Measurements from ENCODE around the gene REXO1. TPM values are rescaled to one million over a fixed set of nuclear protein-coding genes. Genes with fewer than 3 reads are reported as not detected.

The REXO1 gene
- total and polyA plus RNA-seq, 2 of the 8 experiments (the other 6 are each of a cell fraction or from before 2014, with no cell fraction given), result 42.4 to 44.3 TPM

DNA sequence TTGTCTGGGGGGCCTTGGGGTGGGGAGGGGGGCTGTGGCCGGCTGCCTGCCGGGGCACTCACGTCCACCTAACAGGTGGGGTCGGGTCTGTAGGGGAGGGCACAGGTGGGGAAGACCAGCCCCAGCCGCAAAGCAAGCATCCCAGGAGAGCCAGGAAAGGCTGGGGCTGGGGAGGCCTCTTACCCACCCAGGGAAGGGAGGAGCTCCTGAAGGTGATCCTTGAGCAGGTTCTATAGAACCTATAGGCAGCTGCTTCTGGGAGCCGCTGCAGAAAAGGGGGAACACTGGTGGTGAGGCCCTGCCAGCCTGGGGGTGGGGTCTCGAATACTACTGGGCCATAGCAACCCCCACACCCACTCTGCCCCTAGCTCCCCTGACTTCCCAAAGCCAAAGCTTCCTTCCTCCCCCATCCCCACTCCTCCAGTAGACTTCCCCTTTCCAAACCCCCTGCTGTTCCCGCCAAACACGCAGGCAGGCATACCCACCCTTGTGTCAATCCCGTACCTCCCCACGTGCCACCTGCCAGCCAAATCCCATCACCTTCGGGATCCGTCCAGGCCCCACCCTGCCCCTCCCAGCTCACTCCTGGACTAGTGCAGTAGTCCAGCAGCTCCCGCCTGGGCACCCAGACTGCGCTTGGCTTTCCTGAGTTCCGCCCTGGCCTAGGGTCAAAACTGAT is 9.5 kb upstream of the REXO1 start:
- Histone ChIP-seq H4K20me1 (replicated peaks in 1 of 2; ENCODE audit: control insufficient read depth in 1 of 2, insufficient read depth in 2 of 2, low read length in 2 of 2) (peaks cover 41 to 52% of the 10 kb centered on the region in 2 experiments), H3K14ac (ENCODE audit: insufficient read length) (no peak overlapping the region), H3K27ac (ENCODE audit: low read depth, low read length) (no peak overlapping the region), H3K79me1 (ENCODE audit: low read depth, low read length) (peaks cover 22% of the 10 kb centered on the region), H3K23me2 (ENCODE audit: low read depth, low read length) (peaks cover 12% of the 10 kb centered on the region; the same call in 1 of the 2 replicates), H3K56ac (replicated peaks; ENCODE audit: insufficient read length, low read depth, low read length) (no peak overlapping the region), H2BK20ac (ENCODE audit: low read length) (no peak overlapping the region), H2AK5ac (ENCODE audit: low read depth, low read length) (no peak overlapping the region), H2BK120ac (replicated peaks; ENCODE audit: low read depth, low read length) (no peak overlapping the region), H3K23ac (ENCODE audit: insufficient read length) (no peak overlapping the region), H3K79me2 (ENCODE audit: control insufficient read depth in 1 of 2, insufficient read depth in 2 of 2, low read length in 2 of 2) (peaks cover 18 to 73% of the 10 kb centered on the region in 2 experiments; a peak in 3 of 4 replicates), H4K5ac (ENCODE audit: insufficient read length, low read depth, low read length) (no peak overlapping the region), H3K4me3 (ENCODE audit: extremely low read depth in 1 of 4, insufficient read depth in 2 of 4, low read depth in 3 of 4, low read length in 4 of 4) (peak overlapping the region; percentile 35 to 70 (median 42); a peak in 7 of 8 replicates), H3K9ac (replicated peaks in 1 of 4; ENCODE audit: extremely low read depth in 1 of 4, low read depth in 3 of 4, low read length in 3 of 4) (no peak overlapping the region; a peak in 1 of 7 replicates), H3K9me3 (ENCODE audit: insufficient read depth in 2 of 2, low read depth in 1 of 2, low read length in 1 of 2) (no peaks in the 10 kb centered on the region), H3K18ac (ENCODE audit: extremely low read depth, low read length) (no peak overlapping the region; the same call in 1 of the 2 replicates), H4K91ac (replicated peaks; ENCODE audit: insufficient read length, low read length) (no peak overlapping the region), H3K4me2 (ENCODE audit: insufficient read depth in 1 of 2, low read depth in 2 of 2, low read length in 2 of 2) (peak overlapping the region; percentile 67 to 95), H3K4ac (replicated peaks; ENCODE audit: insufficient read length, low read depth, low read length) (no peak overlapping the region), H3K36me3 (ENCODE audit: control insufficient read depth in 2 of 4, insufficient read depth in 4 of 4, low read length in 3 of 4) (no peaks in the 10 kb centered on the region), H3K4me1 (replicated peaks in 1 of 4; ENCODE audit: control insufficient read depth in 3 of 4, insufficient read depth in 4 of 4, low read length in 3 of 4) (peaks cover 0 to 67% (median 55%) of the 10 kb centered on the region in 4 experiments; a peak in 6 of 7 replicates), H2BK5ac (ENCODE audit: low read depth, low read length) (no peak overlapping the region), H2BK15ac (ENCODE audit: low read length) (no peak overlapping the region), H3K27me3 (replicated peaks in 1 of 4; ENCODE audit: control insufficient read depth in 3 of 4, extremely low read depth in 1 of 4, insufficient read depth in 3 of 4, low read length in 3 of 4) (peaks cover 0 to 15% (median 6%) of the 10 kb centered on the region in 4 experiments; a peak in 5 of 7 replicates), H2BK12ac (ENCODE audit: low read depth, low read length) (no peak overlapping the region), H4K8ac (ENCODE audit: extremely low read depth, insufficient read depth, low read length) (no peak overlapping the region), H2AFZ (ENCODE audit: low read length) (no peak overlapping the region)
- ChIA-PET POLR2A (ENCODE audit: partially characterized antibody) (interaction anchor here (0.9 to 1.4 kb wide), 3 partner anchors 18 to 526 kb away, joined by 3 read pairs; no protein-coding TSS in a partner anchor), CTCF (ENCODE audit: partially characterized antibody) (interaction anchor here (0.6 to 2.3 kb wide), 12 partner anchors 8 to 616 kb away, joined by 3 to 18 read pairs (median 4); partner anchors contain the start of gene REXO1)
- no peak for FAIRE-seq
- no peak for DNase-seq (ENCODE audit: low read depth in 1 of 2, low spot score in 2 of 2)
- WGBS, 2 experiments (ENCODE audit: extremely low coverage in 1 of 2, insufficient coverage in 1 of 2, insufficient read length in 1 of 2, insufficient replicate concordance in 2 of 2, low coverage in 1 of 2, low lambda C conversion rate in 2 of 2, missing lambda C conversion rate in 1 of 2), result 64% methylated on average over 7 of the region's 16 CpGs; no CpG with 5 or more reads in 1 of the 2 experiments
- TF ChIP-seq GTF2F1 (IDR thresholded peaks at IDR 0.05; ENCODE audit: borderline replicate concordance, low read depth, low read length) (no peak), SP2 (IDR thresholded peaks at IDR 0.05; ENCODE audit: low read length) (no peak)

Measured in H1 (cell line).